SKM-1 treated with dmso at 0.1 percent for 144 hours (cell line): ENCODE data around the gene RASGRP2.

Experiments
- DNase-seq: peaks from one replicate; lab custom pipeline; 2025; ENCODE audit not compliant: unreplicated experiment; lab: John Stamatoyannopoulos, UW

Gene RASGRP2

DNA sequence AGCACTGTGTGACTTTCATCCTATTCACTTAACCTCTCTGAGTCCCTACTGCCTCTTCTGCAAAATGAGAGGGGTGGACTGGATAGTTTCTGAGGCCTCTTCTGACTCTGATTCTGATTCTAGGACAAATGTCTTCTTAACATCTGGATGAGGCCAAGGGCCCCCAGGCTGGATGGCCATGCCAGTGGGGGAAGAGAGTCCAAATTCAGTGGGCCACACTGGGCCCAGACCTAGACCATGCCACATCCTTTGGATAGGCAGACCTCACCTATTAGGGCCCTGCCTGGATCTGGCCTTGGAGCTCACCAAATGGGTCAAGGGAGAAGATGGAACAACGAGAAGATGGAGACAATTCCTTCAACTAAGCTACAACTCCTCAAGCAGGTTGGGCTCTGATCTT lies 45.5 kb downstream of the RASGRP2 start:
- DNase-seq: no peak

GRCh38 chr11:64697663-64698375 lies 46.1 kb downstream of the RASGRP2 start:
- peak; percentile 17 for DNase-seq

GRCh38 chr11:64696045-64696444 lies 47.9 kb downstream of the RASGRP2 start:
- DNase-seq: no peak

DNA sequence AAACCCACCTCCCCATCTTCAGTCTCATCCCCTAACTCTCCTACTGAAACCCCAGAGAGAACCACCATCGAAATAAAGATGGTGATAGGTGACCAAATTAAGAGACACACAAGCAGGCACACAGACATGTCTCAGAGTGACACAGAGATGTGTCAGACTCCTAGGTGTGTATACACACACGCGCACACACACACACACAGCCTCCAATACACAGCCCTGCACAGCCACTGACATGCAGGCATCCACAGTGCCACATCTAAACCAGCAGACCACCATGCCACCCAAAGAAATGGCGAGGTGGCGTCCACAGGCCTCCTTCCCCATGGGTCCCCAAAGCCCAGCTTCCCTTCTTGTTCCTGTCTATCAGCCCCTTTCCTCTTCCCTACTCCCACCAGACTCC lies 48.4 kb downstream of the RASGRP2 start:
- no peak for DNase-seq

DNA sequence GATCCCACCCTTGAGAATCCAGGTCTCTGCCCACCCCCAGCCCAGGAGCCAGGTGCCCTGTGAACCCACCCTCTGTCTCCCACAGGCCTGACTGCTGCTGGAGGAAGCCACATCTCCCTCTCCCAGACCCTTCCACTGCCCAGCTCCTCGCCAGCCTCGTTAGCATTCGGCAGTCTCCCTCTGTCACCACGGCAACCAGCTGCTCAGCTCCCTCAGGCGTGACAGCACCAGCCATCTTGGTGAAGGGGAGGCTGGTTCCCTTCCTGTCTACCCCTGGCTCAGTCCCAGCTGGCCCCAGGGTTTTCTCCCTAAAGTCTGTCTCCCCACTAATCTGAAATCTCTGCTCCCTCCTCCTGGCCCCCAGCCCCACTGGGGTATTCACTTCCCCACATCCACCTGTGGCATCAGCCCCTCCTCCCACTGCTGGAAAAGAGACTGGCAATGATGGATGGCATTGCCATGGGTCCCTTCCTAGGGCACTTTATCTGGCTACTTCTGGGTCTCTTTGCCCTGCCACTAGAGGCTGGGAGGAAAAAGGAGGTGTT lies 49.0 kb downstream of the RASGRP2 start:
- no peak for DNase-seq

- DNase-seq: no peak
Observed at GRCh38 chr11:64694026-64694755, 49.8 kb downstream of the RASGRP2 start.

GRCh38 chr11:64692764-64693331 lies 51.1 kb downstream of the RASGRP2 start:
- no peak for DNase-seq

DNA sequence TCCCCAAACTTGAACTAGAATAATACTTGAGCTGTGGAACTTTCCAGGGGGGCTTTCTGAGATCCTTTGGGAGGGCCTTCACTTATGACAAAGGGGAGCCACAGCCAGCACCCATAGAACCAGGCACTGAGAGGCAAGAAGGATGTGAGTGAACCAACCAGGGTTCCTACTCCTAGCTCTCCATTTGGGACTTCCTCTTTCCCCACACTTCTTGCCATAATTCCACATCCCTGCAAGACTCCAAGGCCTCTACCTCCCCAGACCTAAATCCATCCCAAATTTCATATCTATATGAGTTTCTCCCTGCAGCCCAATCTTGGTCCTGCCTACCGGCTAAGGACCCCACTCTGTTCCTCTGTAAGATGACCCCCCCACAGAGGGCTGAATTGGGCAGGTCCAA lies 52.4 kb downstream of the RASGRP2 start:
- no peak for DNase-seq

- DNase-seq: no peak
Observed at GRCh38 chr11:64690235-64690634, 53.7 kb downstream of the RASGRP2 start.

DNA sequence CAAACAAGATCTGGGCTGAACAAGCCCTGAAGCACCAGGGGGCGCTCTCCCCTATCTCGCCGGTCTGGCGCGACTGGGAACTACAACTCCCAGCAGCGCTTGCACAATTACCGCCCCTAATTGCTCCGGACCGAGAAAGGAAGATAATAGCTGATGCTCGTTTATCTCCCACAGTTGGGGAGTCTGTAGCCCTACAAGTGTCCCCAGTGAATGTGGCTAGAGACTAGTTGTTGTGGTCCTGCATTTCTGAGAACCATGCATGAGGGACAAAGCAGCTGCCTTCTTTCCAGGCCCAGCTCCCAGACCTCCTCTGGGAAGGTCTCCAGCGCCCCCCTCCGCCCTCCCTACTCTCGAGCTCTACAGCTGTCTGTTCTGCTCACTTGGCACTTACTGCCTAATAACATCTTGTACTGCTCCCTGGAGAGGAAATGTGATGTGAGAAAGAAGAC lies 55.4 kb downstream of the RASGRP2 start:
- peak; percentile 92 for DNase-seq

DNA sequence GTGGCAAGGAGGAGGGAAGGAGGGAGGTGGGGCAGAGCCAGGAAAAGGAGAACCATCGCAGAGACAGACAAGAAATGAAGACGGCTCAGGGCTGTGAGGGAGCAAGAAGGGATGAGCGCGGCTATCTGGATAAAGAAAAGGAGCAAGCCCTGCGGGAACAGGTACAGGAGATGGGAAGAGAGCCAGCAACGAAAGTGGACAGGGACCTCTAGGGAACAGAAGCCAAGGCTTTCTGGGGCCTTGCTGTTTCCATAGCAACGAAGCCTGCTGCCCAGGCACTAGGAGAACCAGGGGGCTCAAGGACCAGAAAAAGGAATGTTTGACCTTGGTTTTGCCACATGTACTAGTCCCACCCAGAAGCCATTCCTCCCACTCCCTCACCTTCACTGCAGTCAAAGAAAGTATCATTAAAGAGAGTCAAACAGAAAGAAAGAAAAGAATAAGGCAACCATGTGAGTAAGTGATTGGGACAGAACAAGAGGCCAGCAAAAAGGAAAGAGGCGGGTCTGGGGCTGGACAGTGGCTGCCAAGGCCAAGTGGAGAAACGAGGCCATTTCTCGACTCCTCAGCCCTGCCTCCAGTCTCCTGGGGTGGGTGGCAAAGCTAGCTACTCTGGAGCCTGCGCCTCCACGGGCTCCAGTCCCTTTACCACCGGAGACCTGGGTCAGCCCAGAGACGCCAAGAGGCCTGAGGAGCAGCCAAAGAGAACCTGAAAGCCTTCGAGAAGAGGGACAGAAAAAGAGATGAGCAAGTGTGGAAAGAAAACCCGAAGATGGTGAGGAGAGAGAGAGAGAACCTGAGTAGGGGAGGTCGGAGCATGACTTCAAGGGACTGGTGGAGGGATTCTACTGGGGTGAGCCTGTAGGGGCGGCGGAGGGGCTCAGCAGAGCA lies 56.1 kb downstream of the RASGRP2 start:
- DNase-seq: no peak

- no peak for DNase-seq
Observed at GRCh38 chr11:64687204-64687603, 56.7 kb downstream of the RASGRP2 start.

DNA sequence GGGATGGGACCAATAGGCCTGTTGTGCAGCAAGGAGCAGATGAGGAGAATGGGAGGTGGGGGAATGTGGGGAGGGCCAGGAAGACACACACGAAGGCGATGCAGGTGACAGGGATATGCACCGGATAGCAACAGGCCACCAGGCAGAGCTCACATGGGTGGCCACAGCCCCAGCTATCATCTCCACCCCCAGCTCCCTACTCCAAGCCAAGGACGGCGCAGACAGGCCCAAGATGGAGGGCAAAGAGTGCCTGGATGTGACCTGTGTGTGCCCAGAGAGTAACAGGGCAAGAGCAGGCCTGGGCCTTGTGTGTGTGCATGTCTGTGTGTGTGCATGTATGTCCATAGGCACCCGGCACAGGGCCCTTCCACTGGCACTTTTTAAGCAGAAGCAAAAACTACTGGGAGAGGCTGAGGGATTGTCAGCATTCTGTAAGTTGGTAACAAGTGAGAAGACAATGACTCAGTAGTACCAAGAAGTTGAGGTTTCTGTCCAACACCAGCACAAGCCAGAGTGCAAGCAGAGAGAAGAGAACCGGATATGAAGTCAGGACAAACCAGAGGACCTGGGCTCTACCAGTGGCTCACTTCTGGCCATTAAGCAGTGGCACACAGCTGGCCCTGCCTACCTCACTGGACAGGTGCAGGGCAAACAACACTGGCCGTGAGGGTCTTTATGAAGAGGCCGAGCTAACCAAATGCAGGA lies 57.3 kb downstream of the RASGRP2 start:
- DNase-seq: no peak

- DNase-seq: no peak
Observed at GRCh38 chr11:64685536-64685935, 58.4 kb downstream of the RASGRP2 start.

DNA sequence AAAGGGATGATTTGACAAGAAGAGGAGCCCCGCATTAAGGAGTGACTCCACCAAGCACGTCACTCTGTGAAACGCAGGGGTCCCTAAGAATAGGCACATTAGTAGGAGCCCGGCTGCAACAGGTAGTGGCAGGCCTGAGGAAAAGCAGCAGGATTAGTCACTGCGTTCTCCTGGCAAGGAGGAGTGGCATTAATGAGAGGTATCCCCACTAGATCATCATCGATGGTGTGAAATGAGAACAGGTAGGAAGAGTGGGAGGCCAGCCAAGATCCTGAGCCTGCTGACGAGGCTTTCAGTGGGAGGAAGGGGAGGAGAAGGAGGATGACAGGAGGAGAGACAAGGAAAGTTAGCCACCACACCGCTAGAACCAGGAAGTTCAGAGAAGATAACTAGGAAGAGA lies 59.6 kb downstream of the RASGRP2 start:
- DNase-seq: no peak

GRCh38 chr11:64681171-64681570 lies 62.8 kb downstream of the RASGRP2 start:
- DNase-seq: no peak

- DNase-seq: no peak
Observed at GRCh38 chr11:64679846-64680245, 64.1 kb downstream of the RASGRP2 start.

DNA sequence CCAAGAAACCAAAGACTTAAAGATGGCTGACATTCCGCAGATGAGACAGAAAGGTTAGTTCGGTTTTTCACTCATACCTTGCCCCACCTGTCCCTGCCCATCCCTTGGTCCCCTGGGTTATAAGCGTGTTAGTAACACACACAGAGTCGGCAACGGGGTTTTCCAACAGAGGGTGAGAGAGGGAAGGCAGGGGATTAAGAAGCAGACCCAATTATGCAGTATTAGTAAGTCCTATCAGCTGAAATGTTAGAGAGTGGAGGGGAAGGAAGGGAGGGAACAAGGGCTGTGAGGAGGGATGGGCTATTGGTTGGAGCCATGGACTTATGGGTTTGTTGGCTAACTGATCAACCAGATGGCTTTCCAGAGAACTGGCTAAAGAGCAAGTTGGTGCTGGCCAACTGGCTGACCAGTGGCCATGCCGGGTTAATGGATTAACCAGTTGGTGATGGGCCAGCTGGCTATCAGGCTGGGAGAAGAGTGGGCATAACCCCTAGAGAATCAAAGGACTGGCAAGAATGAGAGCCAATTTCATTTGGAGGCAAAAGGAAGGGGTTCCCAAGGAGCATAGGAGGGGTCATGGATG lies 66.4 kb downstream of the RASGRP2 start:
- no peak for DNase-seq
